Fibroblast of skin of right quadriceps (primary cell): Measurements from ENCODE around the gene CC2D2B.
"Not testable (repeated sequence)": the region's sequence is repeated elsewhere in the genome, so short reads cannot be mapped to it uniquely, and the experiment has no call there.

ENCODE experiments used
- DNase-seq: peaks from one replicate; pipeline ENCODE4 v3.0.0-alpha.2; 2013

CC2D2B gene

GRCh38 chr10:95907456-95908253 is at the start of gene CC2D2B:
Gene CC2D2B (plus strand): TSS chr10:95907975. CDS start chr10:95911324, 3,349 bp downstream.
- DNase-seq, result peak; percentile 75

- DNase-seq, result no peak
Observed at GRCh38 chr10:95860166-95860940, 47.4 kb upstream of the CC2D2B start.

- no peak for DNase-seq
Observed at GRCh38 chr10:95861386-95861785, 46.4 kb upstream of the CC2D2B start.

GRCh38 chr10:95864906-95865813 is 42.6 kb upstream of the CC2D2B start:
- peak; percentile 73 for DNase-seq

GRCh38 chr10:95865814-95866466 is 41.8 kb upstream of the CC2D2B start:
- DNase-seq, result no peak

GRCh38 chr10:95866467-95866842 is 41.3 kb upstream of the CC2D2B start:
- no peak for DNase-seq

- DNase-seq, result no peak
Observed at GRCh38 chr10:95867866-95868265, 39.9 kb upstream of the CC2D2B start.

- no peak for DNase-seq
Observed at GRCh38 chr10:95872158-95872711, 35.5 kb upstream of the CC2D2B start.

GRCh38 chr10:95873139-95873538 is 34.6 kb upstream of the CC2D2B start:
- DNase-seq, result no peak

- no peak for DNase-seq
Observed at GRCh38 chr10:95873651-95874050, 34.1 kb upstream of the CC2D2B start.

- DNase-seq, result not testable (repeated sequence)
Observed at GRCh38 chr10:95874783-95875182, 33.0 kb upstream of the CC2D2B start.

- no peak for DNase-seq
Observed at GRCh38 chr10:95876756-95877155, 31.0 kb upstream of the CC2D2B start.

- DNase-seq, result no peak
Observed at GRCh38 chr10:95877881-95878280, 29.9 kb upstream of the CC2D2B start.

- DNase-seq, result no peak
Observed at GRCh38 chr10:95880704-95881103, 27.1 kb upstream of the CC2D2B start.

- no peak for DNase-seq
Observed at GRCh38 chr10:95881316-95881715, 26.5 kb upstream of the CC2D2B start.

- no peak for DNase-seq
Observed at GRCh38 chr10:95889830-95890229, 17.9 kb upstream of the CC2D2B start.

GRCh38 chr10:95896071-95896850 is 11.5 kb upstream of the CC2D2B start:
- no peak for DNase-seq

- DNase-seq, result not testable (repeated sequence)
Observed at GRCh38 chr10:95905897-95906580, 1.7 kb upstream of the CC2D2B start.

- DNase-seq, result peak; percentile 52
Observed at GRCh38 chr10:95906677-95907455, 909 bp upstream of the CC2D2B start.

GRCh38 chr10:95908450-95908849 is 675 bp downstream of the CC2D2B start:
- DNase-seq, result no peak
